Cardiac fibroblast (primary cell): Measurements from ENCODE around the gene DPF1.

Experiments used
- DNase-seq, 2 donors: peaks; one replicate each; pipeline versions ENCODE4 v3.0.0 to v3.0.0-alpha.2; 2010; ENCODE audit warnings: low read depth in 2 of 2
- H3K4me3 ChIP-seq, 2 donors: replicated peaks in 1 of 2; 1 replicate in 1 of 2; 2 replicates in 1 of 2; pipeline ENCODE4 v1.5.1; 2011; ENCODE audit warnings: low read depth in 2 of 2, low read length in 2 of 2, mild to moderate bottlenecking in 2 of 2, moderate library complexity in 1 of 2
- TF ChIP-seq, protein P1 (sequence below): IDR thresholded peaks from one replicate; pipeline ENCODE4 v1.5.1; 2011; ENCODE audit warnings: low read depth, mild to moderate bottlenecking, low read length, inconsistent platforms

DPF1 gene

DNA sequence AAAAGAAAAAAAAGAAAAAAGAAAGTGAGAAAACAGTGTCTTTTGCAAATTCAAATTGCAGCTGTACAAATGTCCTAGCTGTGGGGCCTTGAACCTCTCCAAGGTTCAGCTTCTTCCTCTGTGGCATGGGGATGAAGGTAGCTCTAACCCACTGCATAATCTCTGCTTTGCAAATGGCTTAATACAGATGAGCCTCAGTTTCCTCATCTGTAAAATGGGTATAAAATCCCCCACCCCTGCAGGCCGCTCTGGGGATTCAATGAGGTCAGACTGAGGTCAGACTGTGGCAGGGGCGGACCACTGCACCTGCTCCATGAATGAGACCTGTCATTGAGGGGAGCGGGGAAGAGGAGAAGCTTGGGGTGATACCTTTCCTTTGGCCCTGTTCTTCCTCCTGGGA, 5.8 kb downstream of the DPF1 start:
- TF ChIP-seq, protein P1, sequence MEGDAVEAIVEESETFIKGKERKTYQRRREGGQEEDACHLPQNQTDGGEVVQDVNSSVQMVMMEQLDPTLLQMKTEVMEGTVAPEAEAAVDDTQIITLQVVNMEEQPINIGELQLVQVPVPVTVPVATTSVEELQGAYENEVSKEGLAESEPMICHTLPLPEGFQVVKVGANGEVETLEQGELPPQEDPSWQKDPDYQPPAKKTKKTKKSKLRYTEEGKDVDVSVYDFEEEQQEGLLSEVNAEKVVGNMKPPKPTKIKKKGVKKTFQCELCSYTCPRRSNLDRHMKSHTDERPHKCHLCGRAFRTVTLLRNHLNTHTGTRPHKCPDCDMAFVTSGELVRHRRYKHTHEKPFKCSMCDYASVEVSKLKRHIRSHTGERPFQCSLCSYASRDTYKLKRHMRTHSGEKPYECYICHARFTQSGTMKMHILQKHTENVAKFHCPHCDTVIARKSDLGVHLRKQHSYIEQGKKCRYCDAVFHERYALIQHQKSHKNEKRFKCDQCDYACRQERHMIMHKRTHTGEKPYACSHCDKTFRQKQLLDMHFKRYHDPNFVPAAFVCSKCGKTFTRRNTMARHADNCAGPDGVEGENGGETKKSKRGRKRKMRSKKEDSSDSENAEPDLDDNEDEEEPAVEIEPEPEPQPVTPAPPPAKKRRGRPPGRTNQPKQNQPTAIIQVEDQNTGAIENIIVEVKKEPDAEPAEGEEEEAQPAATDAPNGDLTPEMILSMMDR = no peak
- no peak for DNase-seq
- no peak overlapping the region for H3K4me3 ChIP-seq

DNA sequence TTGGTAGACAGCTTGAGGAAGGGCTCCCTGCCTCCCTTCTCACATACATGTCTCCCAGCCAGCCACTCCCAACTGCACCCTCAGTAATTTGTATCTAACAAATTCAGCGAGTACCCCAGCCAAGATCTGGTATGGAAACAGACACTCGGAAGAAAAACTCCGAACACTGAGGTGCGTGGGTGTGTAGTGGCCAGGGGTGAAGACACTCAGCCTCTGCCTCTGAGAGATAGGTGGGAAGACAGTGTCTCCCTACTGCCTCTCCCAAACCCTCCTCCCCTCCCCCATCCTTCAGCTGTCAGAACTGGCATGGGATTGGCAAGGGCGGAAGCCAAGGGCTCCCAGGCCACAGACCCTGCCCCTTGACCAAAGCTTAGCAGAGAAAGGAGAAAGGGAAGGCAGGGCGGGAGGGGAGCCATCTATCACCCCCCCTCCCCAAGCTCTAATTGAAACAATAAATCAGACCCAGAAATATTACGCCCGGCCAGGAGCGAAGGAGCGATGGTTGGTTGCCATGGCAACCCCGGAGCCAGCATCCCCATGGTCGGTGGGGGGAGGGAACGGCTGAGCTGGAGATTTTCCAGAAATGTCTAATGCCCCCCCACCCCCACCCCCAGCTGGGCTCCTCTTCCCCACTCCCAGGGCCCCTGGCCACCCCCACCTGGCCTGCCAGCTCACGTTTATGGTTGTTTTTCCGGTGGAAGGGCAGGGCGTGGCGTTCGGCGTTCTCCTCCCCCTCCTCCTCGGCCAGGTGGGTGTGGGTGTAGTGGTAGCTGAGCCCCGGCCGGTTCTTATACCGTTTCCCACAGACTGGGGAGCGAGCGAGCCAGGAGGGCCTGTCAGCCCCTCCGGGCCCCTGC, 7.0 kb downstream of the DPF1 start:
- no peak for DNase-seq
- TF ChIP-seq, protein P1 = no peak
- H3K4me3 ChIP-seq = no peak overlapping the region

DNA sequence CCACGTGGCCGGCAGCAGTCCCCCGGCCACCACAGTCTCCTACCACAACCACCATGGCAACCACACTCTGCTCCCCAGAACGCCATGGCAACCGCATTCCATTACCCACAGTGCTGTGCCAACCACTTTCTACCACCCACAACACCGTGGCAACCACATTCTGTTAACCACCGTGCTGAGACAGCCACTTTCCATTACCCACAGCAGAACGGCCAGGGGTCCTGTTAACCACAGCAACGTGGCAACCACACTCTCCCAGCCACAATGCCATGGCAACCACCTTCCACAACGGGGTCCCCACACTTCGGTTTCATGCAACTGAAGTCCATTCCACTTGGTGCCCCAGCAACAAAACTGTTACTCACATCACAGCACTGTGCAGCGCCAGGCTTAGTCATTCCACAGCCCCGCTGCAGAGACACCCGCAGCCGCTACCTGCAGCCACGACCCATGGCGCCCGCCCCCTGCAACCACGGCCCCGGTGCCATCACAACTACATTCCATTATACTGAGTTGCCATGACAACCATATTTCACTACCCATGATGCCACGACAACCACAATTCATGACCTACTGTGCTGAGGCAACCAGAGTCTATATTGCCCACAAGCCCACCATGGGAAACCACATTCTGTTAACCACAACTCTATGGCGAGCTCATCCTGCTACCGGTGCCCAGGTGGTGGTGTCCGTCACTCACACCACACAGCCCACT, 10.0 kb downstream of the DPF1 start:
- TF ChIP-seq, protein P1 = no peak
- no peak overlapping the region for H3K4me3 ChIP-seq
- peak; percentile 29 to 31 for DNase-seq

DNA sequence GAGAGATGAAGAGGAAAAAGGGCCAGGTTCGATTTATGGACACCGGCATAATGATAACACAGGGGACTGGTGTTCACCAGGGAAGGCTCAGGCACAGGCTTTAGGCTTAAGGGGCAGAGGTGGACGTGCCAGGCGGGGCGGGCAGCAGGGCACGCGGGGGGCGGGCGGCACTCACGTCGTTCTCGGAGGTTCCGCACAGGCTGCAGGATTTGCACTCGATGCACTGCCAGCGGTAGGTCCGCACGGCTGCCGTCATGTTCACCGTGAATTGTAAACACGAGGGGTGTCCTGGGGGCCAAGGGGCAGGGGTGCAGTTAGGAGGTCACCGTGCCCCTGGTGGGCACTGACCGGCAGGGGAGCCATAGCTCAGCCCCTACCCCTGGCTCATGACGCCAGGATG, 10.6 kb downstream of the DPF1 start:
- no peak for DNase-seq
- TF ChIP-seq, protein P1 = no peak
- no peak overlapping the region for H3K4me3 ChIP-seq

DNA sequence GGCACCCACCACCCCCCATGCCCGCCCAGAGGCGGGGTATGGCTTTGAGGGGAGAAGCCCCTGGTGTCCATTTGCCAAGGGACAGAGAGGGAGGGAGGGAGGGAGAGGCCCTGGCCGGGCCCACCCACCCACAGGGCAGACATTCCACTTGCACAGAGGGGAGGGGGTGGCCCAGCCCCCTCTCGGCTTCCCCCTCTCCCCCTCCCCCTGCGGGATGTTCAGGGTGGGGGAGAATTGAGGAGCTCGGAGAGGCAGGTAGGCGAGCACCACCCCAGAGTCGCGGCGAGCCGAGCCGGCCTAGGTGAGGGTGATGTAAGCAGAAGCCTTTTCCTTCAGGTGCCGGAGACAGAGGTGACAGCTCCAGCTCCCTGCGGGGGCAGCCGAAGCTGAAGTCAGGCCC, 12.3 kb downstream of the DPF1 start:
- DNase-seq = no peak
- no peak overlapping the region for H3K4me3 ChIP-seq
- TF ChIP-seq, protein P1 = no peak

DNA sequence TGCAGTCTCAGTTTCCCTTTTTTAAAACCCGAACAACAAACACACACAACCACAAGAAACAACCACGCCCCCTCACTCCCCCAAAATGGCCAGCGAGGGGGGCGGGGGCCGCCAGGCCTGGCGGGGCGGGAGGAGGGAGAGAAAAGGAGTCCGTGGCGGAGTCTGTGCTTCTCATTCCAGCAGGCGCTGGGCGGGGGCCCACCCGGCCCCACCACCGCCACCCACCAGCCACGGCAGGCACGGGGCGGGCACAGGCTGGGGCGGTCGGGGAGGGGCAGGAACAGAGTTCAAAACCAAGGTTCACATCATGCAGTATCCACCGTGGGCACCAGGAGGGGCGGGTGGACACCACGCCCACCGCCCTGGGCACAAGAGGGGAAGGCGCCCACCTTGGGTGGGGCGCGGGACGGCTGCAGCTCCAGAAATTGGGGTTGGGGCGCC, 12.9 kb downstream of the DPF1 start:
- TF ChIP-seq, protein P1 = no peak
- H3K4me3 ChIP-seq = no peak overlapping the region
- DNase-seq = no peak
